GM12875 (cell line): Measurements from ENCODE around the gene DNAJA2.
A peak's percentile ranks its signal among the peaks of the same experiment; 100 is the strongest.

ENCODE experiments used
- H3K4me3 ChIP-seq: one replicate; pipeline ENCODE4 v1.5.1; 2011; ENCODE audit warnings: low read depth, low read length, control low read depth
- CTCF ChIP-seq: IDR thresholded peaks from 2 replicates; pipeline ENCODE4 v1.5.1; 2011; ENCODE audit warnings: low read depth, mild to moderate bottlenecking, control low read depth, inconsistent platforms, low read length, moderate library complexity, borderline replicate concordance; ENCODE audit not compliant: insufficient read depth

DNAJA2 gene

GRCh38 chr16:46920402-46921068 is 52.9 kb downstream of the DNAJA2 start:
- no peak for TF ChIP-seq CTCF
- no peak overlapping the region for H3K4me3 ChIP-seq

DNA sequence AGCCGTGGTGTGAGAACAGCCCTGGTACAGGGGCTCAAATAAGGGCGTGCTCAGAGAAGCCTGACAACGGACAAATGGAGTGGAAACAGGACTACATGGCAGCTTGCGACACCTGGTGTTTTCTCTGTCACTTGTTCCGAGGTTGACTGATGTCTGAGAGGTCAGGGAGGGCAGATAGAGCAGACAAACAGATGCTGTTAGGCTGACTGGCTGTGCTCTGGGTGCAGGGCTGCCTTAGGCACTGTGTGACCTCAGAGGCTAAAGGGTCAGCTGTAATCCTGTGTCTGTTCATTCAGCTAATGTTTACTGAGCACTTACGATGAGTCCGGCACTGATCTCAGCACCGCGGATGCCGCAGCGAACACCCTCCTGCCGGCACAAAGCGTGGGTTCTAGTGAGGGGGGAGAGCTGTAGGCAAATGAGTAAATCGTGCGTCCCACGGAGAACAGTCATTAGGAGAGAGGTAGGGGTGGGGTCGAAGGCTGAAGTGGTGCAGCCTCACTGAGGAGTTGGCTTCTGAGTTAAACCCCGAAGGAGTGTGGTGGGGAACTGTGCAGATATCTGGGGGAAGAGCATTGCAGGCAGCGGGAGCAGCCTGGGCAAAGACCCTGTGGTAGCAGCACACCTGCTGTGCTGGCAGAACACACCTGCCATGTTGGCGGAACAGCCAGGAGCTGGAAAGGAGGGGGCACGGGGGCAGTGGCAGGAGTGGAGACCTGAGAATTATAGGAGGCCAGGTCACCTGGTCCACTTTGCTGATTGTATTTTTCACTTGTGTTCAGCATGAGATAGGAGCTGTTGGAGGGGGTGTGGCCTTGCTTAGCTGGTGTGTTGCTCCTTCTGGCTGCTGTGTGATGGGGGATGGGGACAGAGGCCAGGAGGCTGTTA is 54.3 kb downstream of the DNAJA2 start:
- peak; percentile 35; the same call in 1 of the 2 replicates for TF ChIP-seq CTCF
- H3K4me3 ChIP-seq = no peak overlapping the region

- TF ChIP-seq CTCF = no peak
- H3K4me3 ChIP-seq = no peak overlapping the region
Measured at GRCh38 chr16:46918400-46918799, 55.1 kb downstream of the DNAJA2 start.

DNA sequence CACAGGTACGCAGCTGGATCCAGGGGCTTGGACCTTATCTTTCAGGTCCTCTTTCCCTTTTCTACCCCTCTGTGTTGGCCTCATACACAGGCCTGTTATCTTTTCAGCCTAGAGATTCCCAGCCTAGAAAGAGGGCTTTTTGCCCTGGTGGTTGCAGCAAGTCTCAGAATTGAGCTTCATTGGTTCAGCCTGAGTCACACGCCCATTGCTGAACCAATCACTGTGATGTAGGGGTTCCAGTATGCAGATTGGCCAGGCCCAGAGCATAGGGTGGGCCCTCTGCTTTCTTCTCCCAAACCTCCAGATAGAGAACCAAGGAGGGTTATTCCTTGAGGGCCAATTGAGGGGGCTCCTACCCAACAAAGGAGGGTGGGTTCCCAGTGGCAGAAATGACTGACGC is 56.5 kb downstream of the DNAJA2 start:
- H3K4me3 ChIP-seq = no peak overlapping the region
- no peak for TF ChIP-seq CTCF

DNA sequence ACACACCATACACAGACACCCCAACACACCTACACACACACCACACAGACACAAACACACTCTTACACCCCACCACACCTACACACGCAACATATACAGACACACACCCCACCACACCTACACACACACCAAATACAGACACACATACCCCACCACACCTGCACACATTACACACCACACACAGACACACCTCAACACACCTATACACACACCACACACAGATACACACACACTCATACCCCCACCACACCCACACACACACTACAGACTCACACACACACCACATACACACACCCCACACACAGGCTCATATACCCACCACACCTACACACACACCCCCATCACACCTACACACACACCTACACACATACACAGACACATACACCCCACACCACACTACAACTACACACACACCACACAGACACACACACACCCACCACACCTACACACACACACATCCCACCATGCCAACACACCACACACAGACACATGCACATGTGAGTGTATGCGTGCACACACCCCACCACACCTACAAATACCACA is 57.9 kb downstream of the DNAJA2 start:
- no peak overlapping the region for H3K4me3 ChIP-seq
- TF ChIP-seq CTCF = no peak

GRCh38 chr16:46914556-46915201 is 58.8 kb downstream of the DNAJA2 start:
- no peak overlapping the region for H3K4me3 ChIP-seq
- no peak for TF ChIP-seq CTCF
